PC-3 (cell line): ENCODE data around the gene MRM1. TPM values are rescaled to one million over a fixed set of nuclear protein-coding genes. Genes with fewer than 3 reads are reported as not detected.

ENCODE experiments used
- ATAC-seq: fragments of 200-7000 bp; cut with Tn5 transposase; 2 replicates; pipeline ENCODE4 v1.9.1; 2020; ENCODE audit warnings: mild to moderate bottlenecking, moderate library complexity
- BruUV-seq: library from RNA; stranded (reverse); fragments of 400-500 nt; replicated peaks from 2 replicates; lab custom pipeline; 2021; lab: Mats Ljungman, UMichigan
- CTCF ChIA-PET: fragments of 300-600 bp; sonication (Branson Sonifier 250); formaldehyde crosslinking; loops from one replicate; lab custom pipeline; 2022; ENCODE audit warnings: antibody characterized with exemption; lab: Charles Lee
- POLR2A ChIA-PET: fragments of 300-600 bp; sonication (Branson Sonifier 250); formaldehyde crosslinking; loops from one replicate; lab custom pipeline; 2022; ENCODE audit warnings: antibody characterized with exemption; ENCODE audit not compliant: unreplicated experiment; lab: Charles Lee
- DNase-seq: peaks from one replicate; pipeline ENCODE4 v3.0.0-alpha.2; 2015
- H2AFZ ChIP-seq: fragments of 300-600 bp; sonication (generic); 2 replicates; pipeline ENCODE4 v1.6.0; 2016; ENCODE audit warnings: antibody characterized with exemption, low read length
- H3F3A ChIP-seq: fragments of 300-600 bp; sonication (generic); one replicate; pipeline ENCODE4 v1.6.0; 2017; ENCODE audit warnings: antibody characterized with exemption, low read length, control low read depth, mild to moderate bottlenecking; ENCODE audit not compliant: unreplicated experiment
- H3K27ac ChIP-seq: fragments of 300-600 bp; sonication (generic); 2 replicates; pipeline ENCODE4 v1.5.1; 2016; ENCODE audit warnings: mild to moderate bottlenecking, low read length
- H3K27me3 ChIP-seq: fragments of 300-600 bp; sonication (generic); 2 replicates; pipeline ENCODE4 v1.6.1; 2016; ENCODE audit warnings: low read length, mixed read lengths
- H3K36me3 ChIP-seq: fragments of 300-600 bp; sonication (generic); 2 replicates; pipeline ENCODE4 v1.6.1; 2016; ENCODE audit warnings: low read depth, mixed run types, low read length, mixed read lengths
- H3K4me1 ChIP-seq: fragments of 300-600 bp; sonication (generic); 2 replicates; pipeline ENCODE4 v1.5.1; 2016; ENCODE audit warnings: low read length; ENCODE audit not compliant: insufficient read depth
- H3K4me2 ChIP-seq: fragments of 300-600 bp; sonication (generic); 2 replicates; pipeline ENCODE4 v1.6.0; 2016; ENCODE audit warnings: low read length
- H3K4me3 ChIP-seq: fragments of 300-600 bp; sonication (generic); 2 replicates; pipeline ENCODE4 v1.5.1; 2016; ENCODE audit warnings: mild to moderate bottlenecking, low read length, mixed read lengths
- H3K79me2 ChIP-seq: fragments of 300-600 bp; sonication (generic); 2 replicates; pipeline ENCODE4 v1.6.1; 2017; ENCODE audit warnings: low read length, mixed read lengths
- H3K9ac ChIP-seq: fragments of 300-600 bp; sonication (generic); 2 replicates; pipeline ENCODE4 v1.6.0; 2016; ENCODE audit warnings: mild to moderate bottlenecking, low read length
- H3K9me2 ChIP-seq: fragments of 300-600 bp; sonication (generic); replicated peaks from 2 replicates; pipeline ENCODE4 v1.6.1; 2016; ENCODE audit warnings: mixed run types, low read length, mixed read lengths
- H3K9me3 ChIP-seq: fragments of 300-600 bp; sonication (generic); 2 replicates; pipeline ENCODE4 v1.6.1; 2016; ENCODE audit warnings: low read length, mixed read lengths
- H4K20me1 ChIP-seq: fragments of 300-600 bp; sonication (generic); 2 replicates; pipeline ENCODE4 v1.6.1; 2016; ENCODE audit warnings: low read length, mixed read lengths
- EZH2 ChIP-seq: fragments of 300-600 bp; sonication (generic); IDR thresholded peaks from one replicate; pipeline ENCODE4 v1.6.1; 2017; ENCODE audit warnings: antibody characterized with exemption, mild to moderate bottlenecking, low read length; ENCODE audit not compliant: unreplicated experiment
- EZH2phosphoT487 ChIP-seq: fragments of 300-600 bp; sonication (generic); IDR thresholded peaks from 2 replicates; pipeline ENCODE4 v1.6.1; 2018; ENCODE audit warnings: mild to moderate bottlenecking, antibody characterized with exemption, low read length, borderline replicate concordance
- intact Hi-C: fragments of 100-400 bp; cut with micrococcal nuclease; formaldehyde crosslinking; loops from 2 replicates; pipeline ENCODE4 v1.9.0; 2023
- total RNA-seq: library from RNA; depleted of rRNA; stranded (reverse); fragments of >200 nt; gene quantifications from 2 replicates; pipeline ENCODE4 v1.2.3, GENCODE V29; 2014
- TF ChIP-seq, protein P1 (sequence below): fragments of 300-600 bp; sonication (generic); conservative IDR thresholded peaks from 2 replicates; pipeline ENCODE4 v1.5.1; 2017; ENCODE audit warnings: antibody characterized with exemption, low read depth, mild to moderate bottlenecking, low read length

Gene MRM1
- total RNA-seq, 1 experiment from 2014 or later: 9.2 TPM

DNA sequence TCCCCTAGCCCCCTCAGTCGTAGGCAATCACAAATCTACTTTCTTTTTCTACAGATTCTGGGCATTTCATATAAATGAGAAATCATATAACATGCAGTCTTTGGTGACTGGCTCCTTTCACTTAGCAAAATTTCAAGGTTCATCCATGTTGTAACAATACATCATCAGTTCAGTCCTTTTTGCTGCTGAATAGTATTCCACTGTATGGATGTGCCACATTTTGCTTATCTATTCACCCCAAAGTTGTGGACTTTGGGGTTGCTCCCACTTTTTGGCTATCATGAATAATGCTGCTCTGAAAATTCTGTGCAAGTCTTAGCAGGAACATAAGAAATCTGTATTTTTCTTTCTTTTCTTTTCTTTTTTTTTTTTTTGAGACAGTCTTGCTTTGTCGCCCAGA is 39.0 kb downstream of the MRM1 start:
- no peaks in the 10 kb centered on the region for H3K9me3 ChIP-seq
- no peak overlapping the region for H3K4me3 ChIP-seq
- H3K9ac ChIP-seq: no peak overlapping the region
- DNase-seq: no peak
- no peaks in the 10 kb centered on the region for H4K20me1 ChIP-seq
- H3K27ac ChIP-seq: no peak overlapping the region
- no TSS peak for BruUV-seq
- H3K79me2 ChIP-seq: no peaks in the 10 kb centered on the region
- CTCF ChIA-PET: no interaction called here
- H2AFZ ChIP-seq: no peak overlapping the region
- intact Hi-C loops: no loop called here
- POLR2A ChIA-PET: no interaction called here
- no peaks in the 10 kb centered on the region for H3K9me2 ChIP-seq
- TF ChIP-seq, protein P1, sequence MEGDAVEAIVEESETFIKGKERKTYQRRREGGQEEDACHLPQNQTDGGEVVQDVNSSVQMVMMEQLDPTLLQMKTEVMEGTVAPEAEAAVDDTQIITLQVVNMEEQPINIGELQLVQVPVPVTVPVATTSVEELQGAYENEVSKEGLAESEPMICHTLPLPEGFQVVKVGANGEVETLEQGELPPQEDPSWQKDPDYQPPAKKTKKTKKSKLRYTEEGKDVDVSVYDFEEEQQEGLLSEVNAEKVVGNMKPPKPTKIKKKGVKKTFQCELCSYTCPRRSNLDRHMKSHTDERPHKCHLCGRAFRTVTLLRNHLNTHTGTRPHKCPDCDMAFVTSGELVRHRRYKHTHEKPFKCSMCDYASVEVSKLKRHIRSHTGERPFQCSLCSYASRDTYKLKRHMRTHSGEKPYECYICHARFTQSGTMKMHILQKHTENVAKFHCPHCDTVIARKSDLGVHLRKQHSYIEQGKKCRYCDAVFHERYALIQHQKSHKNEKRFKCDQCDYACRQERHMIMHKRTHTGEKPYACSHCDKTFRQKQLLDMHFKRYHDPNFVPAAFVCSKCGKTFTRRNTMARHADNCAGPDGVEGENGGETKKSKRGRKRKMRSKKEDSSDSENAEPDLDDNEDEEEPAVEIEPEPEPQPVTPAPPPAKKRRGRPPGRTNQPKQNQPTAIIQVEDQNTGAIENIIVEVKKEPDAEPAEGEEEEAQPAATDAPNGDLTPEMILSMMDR: no peak
- TF ChIP-seq EZH2phosphoT487: no peak
- TF ChIP-seq EZH2: no peak
- no peaks in the 10 kb centered on the region for H3K36me3 ChIP-seq
- no peaks in the 10 kb centered on the region for H3K4me1 ChIP-seq
- ATAC-seq: no peak
- H3F3A ChIP-seq: no peaks in the 10 kb centered on the region
- H3K4me2 ChIP-seq: no peak overlapping the region
- peaks cover 43% of the 10 kb centered on the region for H3K27me3 ChIP-seq

DNA sequence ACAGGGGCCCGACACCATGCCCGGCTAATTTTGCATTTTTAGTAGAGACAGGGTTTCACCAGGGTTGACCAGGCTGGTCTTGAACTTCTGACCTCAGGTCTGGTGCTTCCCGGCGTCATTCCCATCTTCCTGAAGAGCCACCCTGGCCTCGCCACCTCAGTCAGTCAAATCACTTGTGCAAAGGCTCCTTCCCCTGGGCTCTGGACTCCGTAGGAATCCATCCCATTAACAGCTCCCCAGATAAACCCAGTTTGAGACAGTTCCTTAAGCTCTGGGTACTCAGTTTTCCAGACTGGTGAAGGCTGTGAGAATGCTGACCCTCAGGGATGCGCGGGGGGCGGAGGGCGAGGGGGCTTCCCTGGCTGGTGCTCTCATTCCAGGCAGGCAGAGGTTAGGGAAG is 39.5 kb downstream of the MRM1 start:
- H3K4me1 ChIP-seq: no peaks in the 10 kb centered on the region
- ChIA-PET CTCF (no interaction called here), POLR2A (no interaction called here)
- no peaks in the 10 kb centered on the region for H3F3A ChIP-seq
- H3K9ac ChIP-seq: no peak overlapping the region
- no TSS peak for BruUV-seq
- H3K4me3 ChIP-seq: no peak overlapping the region
- DNase-seq (no peak), ATAC-seq (no peak)
- no peak overlapping the region for H3K27ac ChIP-seq
- no peaks in the 10 kb centered on the region for H3K36me3 ChIP-seq
- peaks cover 43% of the 10 kb centered on the region for H3K27me3 ChIP-seq
- H3K9me3 ChIP-seq: no peaks in the 10 kb centered on the region
- TF ChIP-seq EZH2: no peak
- TF ChIP-seq, protein P1: no peak
- TF ChIP-seq EZH2phosphoT487: no peak
- no peak overlapping the region for H2AFZ ChIP-seq
- H3K4me2 ChIP-seq: no peak overlapping the region
- no peaks in the 10 kb centered on the region for H3K9me2 ChIP-seq
- no peaks in the 10 kb centered on the region for H3K79me2 ChIP-seq
- H4K20me1 ChIP-seq: no peaks in the 10 kb centered on the region
- intact Hi-C loops: no loop called here

DNA sequence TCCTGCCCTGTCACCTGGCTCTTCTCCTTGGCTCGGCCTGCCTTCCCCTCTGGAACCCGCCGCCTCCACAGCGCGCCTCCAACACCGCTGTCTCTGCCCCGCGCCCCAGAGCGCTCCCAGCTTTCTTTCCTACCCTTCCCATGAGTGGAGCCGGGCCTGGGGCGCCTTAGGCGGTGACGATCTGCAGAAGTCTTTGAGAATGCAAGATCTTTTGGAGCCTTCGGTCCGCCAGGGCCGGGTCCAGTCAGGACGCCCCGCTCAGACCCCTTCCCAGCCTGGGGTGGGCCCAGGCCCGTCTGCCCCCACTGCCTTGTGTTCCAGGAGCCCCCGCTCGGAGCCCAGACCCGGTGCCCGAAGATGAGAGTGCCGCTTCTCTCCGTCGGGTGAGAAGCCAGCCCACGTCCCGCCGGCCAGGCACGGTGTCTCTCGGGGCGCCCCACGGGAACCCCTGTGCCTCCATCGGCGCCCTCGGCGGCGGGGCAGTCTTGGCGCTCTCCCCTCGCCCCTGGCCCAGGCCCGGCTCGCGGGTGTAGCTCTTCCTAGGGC is 40.0 kb downstream of the MRM1 start:
- Histone ChIP-seq H3F3A (no peaks in the 10 kb centered on the region), H3K9me2 (no peaks in the 10 kb centered on the region), H3K9ac (no peak overlapping the region), H3K27ac (no peak overlapping the region), H4K20me1 (no peaks in the 10 kb centered on the region), H3K36me3 (no peaks in the 10 kb centered on the region), H3K4me3 (no peak overlapping the region), H2AFZ (no peak overlapping the region), H3K4me1 (no peaks in the 10 kb centered on the region), H3K4me2 (no peak overlapping the region), H3K9me3 (no peaks in the 10 kb centered on the region), H3K27me3 (peaks cover 43% of the 10 kb centered on the region), H3K79me2 (no peaks in the 10 kb centered on the region)
- ChIA-PET CTCF (no interaction called here), POLR2A (no interaction called here)
- DNase-seq (no peak), ATAC-seq (no peak)
- no TSS peak for BruUV-seq
- TF ChIP-seq, protein P1: no peak
- no peak for TF ChIP-seq EZH2phosphoT487
- TF ChIP-seq EZH2: no peak
- intact Hi-C loops: no loop called here
